ENCODE results near the gene SLC5A5.
A peak's percentile ranks its signal among the peaks of the same experiment; 100 is the strongest.

SLC5A5 gene

DNA sequence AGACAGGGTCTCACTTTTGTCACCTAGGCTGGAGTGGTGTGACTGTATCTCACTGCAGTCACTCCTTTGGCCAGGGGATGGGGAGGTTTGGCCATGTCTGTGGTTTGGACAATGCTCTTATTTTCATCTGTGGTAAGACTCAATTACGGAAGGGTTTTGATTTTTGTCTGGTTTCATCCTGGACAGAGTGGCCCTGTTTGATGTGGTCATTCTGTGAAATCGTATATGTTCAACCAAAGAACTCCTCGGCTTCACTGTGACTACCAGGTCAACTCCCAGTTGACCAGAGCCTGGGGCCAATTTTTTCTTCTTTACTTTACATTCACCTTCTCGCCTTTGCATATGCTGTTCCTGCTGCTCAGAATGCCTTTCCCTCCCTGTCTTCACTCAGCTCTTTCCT is 54.3 kb downstream of the SLC5A5 start:
- no peak for DNase-seq

DNA sequence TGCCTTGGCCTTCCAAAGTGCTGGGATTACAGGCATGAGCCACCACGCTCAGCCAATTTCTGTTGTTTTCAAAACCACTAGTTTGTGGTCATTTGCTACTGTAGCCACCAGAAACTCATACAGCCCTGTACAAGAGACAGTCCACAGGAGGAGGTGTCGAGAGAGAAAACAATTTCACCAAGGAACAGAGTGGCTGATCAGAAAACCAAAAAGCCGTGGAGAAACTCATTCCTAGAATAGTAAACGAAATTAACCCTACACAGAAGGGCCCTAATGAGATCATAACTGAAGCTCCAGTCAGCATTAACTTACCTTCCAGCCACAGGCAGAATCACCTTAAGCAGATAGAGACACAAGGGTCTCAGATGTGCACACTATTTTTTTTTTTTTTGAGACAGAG is 57.3 kb downstream of the SLC5A5 start:
- no peak for DNase-seq

DNA sequence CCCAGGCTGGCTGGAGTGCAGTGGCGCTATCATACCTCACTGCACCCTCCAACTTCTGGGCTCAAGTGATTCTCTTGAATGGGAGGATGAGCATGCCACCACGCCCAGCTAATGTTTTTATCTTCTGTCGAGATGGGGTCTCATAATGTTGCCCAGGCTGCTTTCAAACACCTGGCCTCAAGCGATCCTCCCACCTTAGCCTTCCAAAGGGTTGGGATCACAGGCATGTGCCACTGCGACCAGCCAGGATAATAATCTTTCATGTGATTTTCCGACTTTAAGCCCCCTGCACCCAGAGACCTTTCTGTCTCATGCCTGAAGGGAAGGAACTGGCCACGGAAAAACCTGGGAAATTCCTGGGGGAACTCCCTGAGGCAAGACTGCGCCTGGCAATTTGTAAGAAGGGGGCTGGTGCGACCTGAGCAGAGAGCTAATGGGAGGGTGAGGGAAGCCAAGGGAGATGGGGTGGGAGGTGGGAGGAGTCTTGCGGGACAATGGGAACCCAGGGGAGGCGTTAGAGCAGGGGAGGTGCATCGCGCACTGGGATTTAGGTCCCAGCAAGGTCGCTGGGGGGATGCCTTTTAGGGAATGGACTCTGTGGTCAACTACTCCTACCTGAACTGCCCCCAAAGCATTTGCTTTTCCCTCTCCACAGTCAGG is 59.9 kb downstream of the SLC5A5 start:
- DNase-seq: no peak

GRCh38 chr19:17932485-17933338 is 61.0 kb downstream of the SLC5A5 start, which contains the start of gene CCDC124:
Gene CCDC124, plus strand, starts transcription at chr19:17933015. Its CDS starts 3,406 bp downstream, at chr19:17936421.
- peak; percentile 88 for DNase-seq

GRCh38 chr19:17933414-17934129 is 61.8 kb downstream of the SLC5A5 start:
- DNase-seq: no peak

DNA sequence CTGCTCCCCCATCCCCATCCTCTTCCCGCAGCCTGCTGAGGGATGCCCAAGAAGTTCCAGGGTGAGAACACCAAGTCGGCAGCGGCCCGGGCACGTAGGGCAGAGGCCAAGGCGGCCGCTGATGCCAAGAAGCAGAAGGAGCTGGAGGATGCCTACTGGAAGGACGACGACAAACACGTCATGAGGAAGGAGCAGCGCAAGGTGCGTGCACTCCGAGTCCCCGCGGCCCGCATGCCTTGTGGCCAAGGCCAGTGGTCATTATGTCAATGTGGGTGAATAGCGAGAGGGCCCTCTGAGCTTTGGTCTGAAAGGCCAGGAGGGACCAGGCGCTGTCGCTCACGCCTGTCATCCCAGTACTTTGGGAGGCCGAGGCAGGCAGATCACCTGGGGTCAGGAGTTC is 64.6 kb downstream of the SLC5A5 start:
- DNase-seq: no peak

DNA sequence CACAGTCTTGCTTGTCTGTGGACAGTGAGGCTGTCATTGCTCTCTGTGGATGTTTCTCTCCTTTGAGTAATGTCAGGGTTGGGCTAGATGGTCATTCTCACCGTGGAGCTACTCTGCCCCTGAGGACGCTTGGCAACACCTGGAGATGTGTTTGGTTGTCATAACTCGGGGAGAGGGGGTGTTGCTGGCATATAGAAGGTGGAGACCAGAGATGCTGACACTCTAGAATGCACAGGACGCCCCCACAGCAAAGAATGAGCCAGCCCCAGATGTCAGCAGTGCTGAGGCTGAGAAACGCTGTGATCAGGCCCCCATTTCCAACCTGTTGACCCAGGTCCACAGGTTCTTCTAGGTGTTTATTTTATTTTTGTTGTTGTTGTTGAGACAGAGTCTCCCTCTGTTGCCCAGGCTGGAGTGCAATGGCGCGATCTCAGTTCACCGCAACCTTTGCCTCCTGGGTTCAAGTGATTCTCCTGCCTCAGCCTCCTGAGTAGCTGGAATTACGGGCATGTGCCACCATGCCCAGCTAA is 65.7 kb downstream of the SLC5A5 start:
- DNase-seq: no peak

DNA sequence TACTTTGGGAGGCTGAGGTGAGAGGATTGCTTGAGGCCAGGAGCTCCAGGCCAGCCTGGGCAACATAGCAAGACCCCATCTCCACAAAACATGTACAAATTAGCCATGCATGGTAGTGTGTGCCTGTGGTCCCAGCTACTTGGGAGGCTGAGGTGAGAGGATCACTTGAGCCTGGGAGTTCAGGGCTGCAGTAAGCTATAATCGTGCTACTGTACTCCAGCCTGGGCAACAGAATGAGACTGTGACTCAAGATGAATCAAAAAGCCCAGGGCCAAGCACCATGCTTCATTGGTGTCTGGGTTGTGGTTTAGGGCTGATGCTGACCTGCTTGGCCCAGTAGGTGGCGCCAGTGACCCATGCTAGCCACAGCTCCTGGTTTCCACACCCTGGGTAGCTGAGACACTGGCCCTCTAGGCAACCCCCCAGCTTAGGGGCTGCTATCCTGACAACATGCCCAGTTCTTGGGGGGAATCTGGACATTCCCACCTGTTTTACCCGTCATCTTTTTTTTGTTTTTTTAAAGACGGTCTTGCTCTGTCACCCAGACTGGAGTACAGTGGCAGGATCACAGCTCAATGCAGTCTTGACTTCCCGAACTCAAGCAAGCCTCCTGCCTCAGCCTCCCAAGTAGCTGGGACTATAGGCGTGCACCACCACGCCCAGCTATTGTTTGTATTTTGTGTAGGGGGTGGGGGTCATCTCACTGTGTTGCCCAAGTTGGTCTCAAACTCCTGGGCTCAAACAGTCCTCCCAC is 66.5 kb downstream of the SLC5A5 start:
- no peak for DNase-seq

- no peak for DNase-seq
These were observed 70.4 kb downstream of the SLC5A5 start for GRCh38 chr19:17942181-17942580.

DNA sequence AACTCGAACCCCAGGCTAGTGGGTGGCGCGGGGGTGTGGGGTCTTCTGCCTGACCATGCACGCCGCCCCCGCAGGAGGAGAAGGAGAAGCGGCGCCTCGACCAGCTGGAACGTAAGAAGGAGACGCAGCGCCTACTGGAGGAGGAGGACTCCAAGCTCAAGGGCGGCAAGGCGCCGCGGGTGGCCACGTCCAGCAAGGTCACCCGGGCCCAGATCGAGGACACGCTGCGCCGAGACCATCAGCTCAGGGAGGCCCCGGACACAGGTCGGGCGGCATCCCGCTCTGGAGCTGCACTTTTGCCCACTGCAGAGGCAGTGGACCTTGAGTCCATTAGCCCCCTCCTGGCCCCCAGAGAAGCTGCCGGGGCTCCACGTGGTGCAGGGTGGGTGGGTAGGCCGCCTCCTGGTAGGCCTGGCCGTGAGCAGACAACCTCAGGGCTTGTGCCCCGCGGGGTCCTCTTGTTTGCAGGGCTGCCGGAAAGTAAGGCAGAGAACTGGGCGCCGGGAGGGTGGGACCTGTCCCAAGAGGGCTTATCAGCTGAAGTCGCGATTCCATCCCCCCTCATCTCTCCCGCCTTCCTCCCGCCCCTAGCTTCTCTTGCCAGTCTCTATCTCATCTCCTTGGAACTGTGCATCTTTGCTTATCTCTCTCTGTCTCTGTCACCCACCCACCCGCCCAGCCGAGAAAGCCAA is 71.0 kb downstream of the SLC5A5 start:
- DNase-seq: no peak

- DNase-seq: no peak
These were observed 71.8 kb downstream of the SLC5A5 start for GRCh38 chr19:17943274-17944221.

DNA sequence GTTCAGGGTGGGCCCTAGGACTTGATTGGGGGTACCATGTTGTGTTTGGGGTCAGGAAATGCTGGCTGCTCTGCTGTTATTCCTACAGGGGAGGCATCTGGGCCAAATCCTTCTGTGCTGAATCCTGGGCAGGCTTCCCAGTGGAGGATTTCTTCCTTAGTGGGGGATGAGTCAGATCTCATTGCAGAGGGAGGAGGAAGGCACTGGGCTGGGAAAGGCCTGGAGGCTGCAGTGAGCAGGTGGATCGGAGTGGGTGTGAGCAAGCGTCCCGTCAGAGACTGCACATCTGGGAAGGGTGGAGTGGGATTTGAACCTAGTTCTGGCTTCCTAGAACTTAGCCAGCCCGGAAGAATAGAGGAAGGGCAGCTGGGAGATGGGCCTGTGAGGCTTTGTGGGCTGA is 72.6 kb downstream of the SLC5A5 start:
- DNase-seq: no peak

Measured in SHP77 treated with DMSO at 0.1 percent for 48 hours (cell line).